HG03108 (cell line): ENCODE results near the gene SOAT2.
A peak's percentile ranks its signal among the peaks of the same experiment; 100 is the strongest.
"Not testable (repeated sequence)": the region's sequence is repeated elsewhere in the genome, so short reads cannot be mapped to it uniquely, and the experiment has no call there.

Experiments
- ATAC-seq: cut with Tn5 transposase; IDR thresholded peaks from one replicate; pipeline ENCODE4 v1.9.1; 2021; ENCODE audit warnings: moderate library complexity; ENCODE audit not compliant: unreplicated experiment

The SOAT2 gene

GRCh38 chr12:53133722-53134121, 30.4 kb downstream of the SOAT2 start:
- no peak for ATAC-seq

GRCh38 chr12:53143355-53143754, 40.1 kb downstream of the SOAT2 start:
- ATAC-seq: no peak

GRCh38 chr12:53145383-53146260, 42.3 kb downstream of the SOAT2 start:
- no peak for ATAC-seq

GRCh38 chr12:53147181-53147580, 43.9 kb downstream of the SOAT2 start:
- no peak for ATAC-seq

- ATAC-seq: no peak
Measured at GRCh38 chr12:53147653-53148052, 44.4 kb downstream of the SOAT2 start.

GRCh38 chr12:53151039-53151438, 47.8 kb downstream of the SOAT2 start:
- ATAC-seq: no peak

- no peak for ATAC-seq
Measured at GRCh38 chr12:53152390-53152789, 49.1 kb downstream of the SOAT2 start.

GRCh38 chr12:53159195-53159839, 56.0 kb downstream of the SOAT2 start:
- ATAC-seq: peak; percentile 81

GRCh38 chr12:53160000-53160399, 56.7 kb downstream of the SOAT2 start:
- no peak for ATAC-seq

- ATAC-seq: no peak
Measured at GRCh38 chr12:53160673-53161072, 57.4 kb downstream of the SOAT2 start.

GRCh38 chr12:53161119-53161911, 58.0 kb downstream of the SOAT2 start:
- no peak for ATAC-seq

GRCh38 chr12:53163008-53163407, 59.7 kb downstream of the SOAT2 start:
- not testable (repeated sequence) for ATAC-seq

- ATAC-seq: no peak
Measured at GRCh38 chr12:53166837-53167236, 63.6 kb downstream of the SOAT2 start.

GRCh38 chr12:53169644-53170043, 66.4 kb downstream of the SOAT2 start:
- no peak for ATAC-seq

- no peak for ATAC-seq
Measured at GRCh38 chr12:53170215-53170614, 66.9 kb downstream of the SOAT2 start.

GRCh38 chr12:53170876-53171724, 67.8 kb downstream of the SOAT2 start:
- no peak for ATAC-seq

- no peak for ATAC-seq
Measured at GRCh38 chr12:53171725-53172329, 68.5 kb downstream of the SOAT2 start.

GRCh38 chr12:53172352-53172751, 69.1 kb downstream of the SOAT2 start:
- ATAC-seq: no peak

GRCh38 chr12:53173085-53173715, 69.9 kb downstream of the SOAT2 start:
- no peak for ATAC-seq
